Measurements from ENCODE around the gene MCM3AP. TPM values are rescaled to one million over a fixed set of nuclear protein-coding genes. Genes with fewer than 3 reads are reported as not detected.

Gene MCM3AP
- total and polyA plus RNA-seq, 9 of the 15 experiments (the other 6 are each of a cell fraction or from before 2014, with no cell fraction given), result 6.5 to 179 (median 69.6) TPM

DNA sequence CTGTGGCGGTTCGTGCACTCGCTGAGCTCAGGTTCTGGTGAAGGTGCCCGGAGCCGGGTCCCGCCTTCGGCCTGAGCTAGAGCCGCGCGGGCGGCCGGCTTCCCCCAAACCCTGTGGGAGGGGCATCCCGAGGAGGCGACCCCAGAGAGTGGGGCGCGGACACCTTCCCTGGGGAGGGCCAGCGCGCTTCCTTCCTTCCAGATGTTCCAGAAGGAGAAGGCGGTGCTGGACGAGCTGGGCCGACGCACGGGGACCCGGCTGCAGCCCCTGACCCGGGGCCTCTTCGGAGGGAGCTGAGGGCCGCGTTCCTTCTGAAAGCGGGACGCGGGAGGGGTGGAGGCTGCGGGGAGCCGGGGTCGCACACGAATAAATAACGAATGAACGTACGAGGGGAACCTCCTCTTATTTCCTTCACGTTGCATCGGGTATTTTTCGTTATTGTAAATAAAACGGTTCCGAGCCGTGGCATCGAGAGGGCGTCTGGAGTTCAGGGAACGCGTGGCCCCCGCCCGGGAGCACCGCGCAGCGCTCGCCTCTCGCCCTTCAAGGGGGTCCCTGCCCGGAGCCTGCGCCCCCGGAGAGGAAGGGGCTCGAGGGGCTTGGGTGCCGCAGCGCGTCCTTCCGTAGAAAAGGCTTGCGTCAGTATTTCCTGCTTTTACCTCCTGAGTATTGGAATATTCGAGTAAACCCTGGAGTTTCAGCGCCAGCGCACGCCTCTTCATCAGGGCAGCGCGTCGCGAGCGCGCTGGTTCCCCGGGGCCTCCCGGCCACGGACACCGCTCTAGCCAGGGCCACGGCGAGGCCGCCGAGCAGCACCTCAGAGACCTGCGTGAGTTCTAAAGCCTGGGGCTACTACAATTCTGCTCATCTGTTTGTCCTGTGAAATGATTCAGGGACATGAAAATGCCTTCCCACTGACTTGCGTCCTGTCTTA, 12.2 kb upstream of the MCM3AP start:
- H3K4me2 ChIP-seq (ENCODE audit: insufficient read depth, low read length), result no peak overlapping the region
- H3K79me2 ChIP-seq (ENCODE audit: control insufficient read depth, insufficient read depth, low read length), result no peaks in the 10 kb centered on the region
- no peaks in the 10 kb centered on the region for H3K27me3 ChIP-seq (ENCODE audit: control insufficient read depth in 2 of 2, insufficient read depth in 2 of 2, low read length in 2 of 2)
- H3K4me3 ChIP-seq, result no peak overlapping the region
- ChIA-PET CTCF (ENCODE audit: low intra/inter-chr PET ratio) (no interaction called here), POLR2A (interaction anchor here (0.6 to 2.0 kb wide), 5 partner anchors 9 to 306 kb away, joined by 3 to 6 read pairs (median 4); no protein-coding TSS in a partner anchor)
- H2AFZ ChIP-seq (ENCODE audit: low read depth, low read length), result no peak overlapping the region
- intact Hi-C loops (cut with micrococcal nuclease) (no loop called here), in situ Hi-C loops (cut with MboI) (no loop called here)
- no peaks in the 10 kb centered on the region for H3K9me1 ChIP-seq (ENCODE audit: control insufficient read depth, insufficient read depth, low read length)
- DNase-seq (ENCODE audit: extremely low read depth in 1 of 4, low spot score in 3 of 4), result no peak
- no peak overlapping the region for H3K9ac ChIP-seq (ENCODE audit: insufficient read depth in 1 of 2, low read depth in 2 of 2, low read length in 2 of 2)
- ATAC-seq, result no peak
- H3K9me3 ChIP-seq (replicated peaks; ENCODE audit: control insufficient read depth, insufficient read depth, low read depth, low read length), result no peaks in the 10 kb centered on the region
- 94% methylated on average over 67 of the region's 84 CpGs for WGBS (ENCODE audit: insufficient coverage, low coverage, missing lambda C conversion rate)
- H3K4me1 ChIP-seq (replicated peaks in 1 of 2; ENCODE audit: control insufficient read depth in 2 of 2, insufficient read depth in 2 of 2, low read length in 2 of 2), result peaks cover 11 to 38% of the 10 kb centered on the region in 2 experiments
- no peak for FAIRE-seq
- H3K36me3 ChIP-seq (ENCODE audit: control insufficient read depth, insufficient read depth, low read length), result peaks cover 36% of the 10 kb centered on the region; the same call in 2 of the 3 replicates
- BruUV-seq (replicated peaks), result no TSS peak
- 0 out of 3 replicates have a peak overlapping the region, but pooled peaks have one; percentile 2 for H3K27ac ChIP-seq (ENCODE audit: extremely low read depth, low read depth, low read length)
- no peaks in the 10 kb centered on the region for H4K20me1 ChIP-seq (replicated peaks; ENCODE audit: control insufficient read depth, insufficient read depth, low read length)
- TF ChIP-seq GABPB1 (CRISPR knock-in tag; IDR thresholded peaks at IDR 0.05), result no peak
- no peak for TF ChIP-seq RBM14 (IDR thresholded peaks at IDR 0.05; ENCODE audit: borderline replicate concordance, insufficient read depth, low read depth, low read length)
- peak; percentile 17 for TF ChIP-seq RBM22 (IDR thresholded peaks at IDR 0.05; ENCODE audit: low read depth, low read length, poor library complexity, severe bottlenecking)
- TF ChIP-seq, protein P1, sequence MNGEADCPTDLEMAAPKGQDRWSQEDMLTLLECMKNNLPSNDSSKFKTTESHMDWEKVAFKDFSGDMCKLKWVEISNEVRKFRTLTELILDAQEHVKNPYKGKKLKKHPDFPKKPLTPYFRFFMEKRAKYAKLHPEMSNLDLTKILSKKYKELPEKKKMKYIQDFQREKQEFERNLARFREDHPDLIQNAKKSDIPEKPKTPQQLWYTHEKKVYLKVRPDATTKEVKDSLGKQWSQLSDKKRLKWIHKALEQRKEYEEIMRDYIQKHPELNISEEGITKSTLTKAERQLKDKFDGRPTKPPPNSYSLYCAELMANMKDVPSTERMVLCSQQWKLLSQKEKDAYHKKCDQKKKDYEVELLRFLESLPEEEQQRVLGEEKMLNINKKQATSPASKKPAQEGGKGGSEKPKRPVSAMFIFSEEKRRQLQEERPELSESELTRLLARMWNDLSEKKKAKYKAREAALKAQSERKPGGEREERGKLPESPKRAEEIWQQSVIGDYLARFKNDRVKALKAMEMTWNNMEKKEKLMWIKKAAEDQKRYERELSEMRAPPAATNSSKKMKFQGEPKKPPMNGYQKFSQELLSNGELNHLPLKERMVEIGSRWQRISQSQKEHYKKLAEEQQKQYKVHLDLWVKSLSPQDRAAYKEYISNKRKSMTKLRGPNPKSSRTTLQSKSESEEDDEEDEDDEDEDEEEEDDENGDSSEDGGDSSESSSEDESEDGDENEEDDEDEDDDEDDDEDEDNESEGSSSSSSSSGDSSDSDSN (IDR thresholded peaks at IDR 0.05; ENCODE audit: borderline replicate concordance in 1 of 2, low read depth in 2 of 2, low read length in 2 of 2), result no peak
- TF ChIP-seq MCM2 (IDR thresholded peaks at IDR 0.05; ENCODE audit: low read depth), result no peak
- no peak for TF ChIP-seq KAT7 (CRISPR knock-in tag; IDR thresholded peaks at IDR 0.05; ENCODE audit: borderline replicate concordance)
- TF ChIP-seq, protein P2, sequence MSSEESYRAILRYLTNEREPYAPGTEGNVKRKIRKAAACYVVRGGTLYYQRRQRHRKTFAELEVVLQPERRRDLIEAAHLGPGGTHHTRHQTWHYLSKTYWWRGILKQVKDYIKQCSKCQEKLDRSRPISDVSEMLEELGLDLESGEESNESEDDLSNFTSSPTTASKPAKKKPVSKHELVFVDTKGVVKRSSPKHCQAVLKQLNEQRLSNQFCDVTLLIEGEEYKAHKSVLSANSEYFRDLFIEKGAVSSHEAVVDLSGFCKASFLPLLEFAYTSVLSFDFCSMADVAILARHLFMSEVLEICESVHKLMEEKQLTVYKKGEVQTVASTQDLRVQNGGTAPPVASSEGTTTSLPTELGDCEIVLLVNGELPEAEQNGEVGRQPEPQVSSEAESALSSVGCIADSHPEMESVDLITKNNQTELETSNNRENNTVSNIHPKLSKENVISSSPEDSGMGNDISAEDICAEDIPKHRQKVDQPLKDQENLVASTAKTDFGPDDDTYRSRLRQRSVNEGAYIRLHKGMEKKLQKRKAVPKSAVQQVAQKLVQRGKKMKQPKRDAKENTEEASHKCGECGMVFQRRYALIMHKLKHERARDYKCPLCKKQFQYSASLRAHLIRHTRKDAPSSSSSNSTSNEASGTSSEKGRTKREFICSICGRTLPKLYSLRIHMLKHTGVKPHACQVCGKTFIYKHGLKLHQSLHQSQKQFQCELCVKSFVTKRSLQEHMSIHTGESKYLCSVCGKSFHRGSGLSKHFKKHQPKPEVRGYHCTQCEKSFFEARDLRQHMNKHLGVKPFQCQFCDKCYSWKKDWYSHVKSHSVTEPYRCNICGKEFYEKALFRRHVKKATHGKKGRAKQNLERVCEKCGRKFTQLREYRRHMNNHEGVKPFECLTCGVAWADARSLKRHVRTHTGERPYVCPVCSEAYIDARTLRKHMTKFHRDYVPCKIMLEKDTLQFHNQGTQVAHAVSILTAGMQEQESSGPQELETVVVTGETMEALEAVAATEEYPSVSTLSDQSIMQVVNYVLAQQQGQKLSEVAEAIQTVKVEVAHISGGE (CRISPR knock-in tag; IDR thresholded peaks at IDR 0.05), result 0 out of 6 replicates have a peak, but pooled peaks of 1 of the 3 experiments have one; percentile 33
- TF ChIP-seq POLR2G (IDR thresholded peaks at IDR 0.05; ENCODE audit: low read depth, low read length), result peak; percentile 72
- peak; percentile 51 for TF ChIP-seq RBFOX2 (IDR thresholded peaks at IDR 0.05; ENCODE audit: low read depth, low read length)
- TF ChIP-seq, protein P3, sequence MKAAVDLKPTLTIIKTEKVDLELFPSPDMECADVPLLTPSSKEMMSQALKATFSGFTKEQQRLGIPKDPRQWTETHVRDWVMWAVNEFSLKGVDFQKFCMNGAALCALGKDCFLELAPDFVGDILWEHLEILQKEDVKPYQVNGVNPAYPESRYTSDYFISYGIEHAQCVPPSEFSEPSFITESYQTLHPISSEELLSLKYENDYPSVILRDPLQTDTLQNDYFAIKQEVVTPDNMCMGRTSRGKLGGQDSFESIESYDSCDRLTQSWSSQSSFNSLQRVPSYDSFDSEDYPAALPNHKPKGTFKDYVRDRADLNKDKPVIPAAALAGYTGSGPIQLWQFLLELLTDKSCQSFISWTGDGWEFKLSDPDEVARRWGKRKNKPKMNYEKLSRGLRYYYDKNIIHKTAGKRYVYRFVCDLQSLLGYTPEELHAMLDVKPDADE (conservative IDR thresholded peaks at IDR 0.05; ENCODE audit: control insufficient read depth, low read depth, low read length), result no peak

All from K562 (cell line).